CD4-positive, CD25-positive, alpha-beta regulatory T cell (primary cell): ENCODE data around the gene MCM5. TPM values are rescaled to one million over a fixed set of nuclear protein-coding genes. Genes with fewer than 3 reads are reported as not detected.
"Not testable (repeated sequence)": the region's sequence is repeated elsewhere in the genome, so short reads cannot be mapped to it uniquely, and the experiment has no call there.

Experiments used
- ATAC-seq, 2 donors: fragments of 150-1000 bp; cut with Tn5 transposase; one replicate each; pipeline ENCODE4 v1.10.0; 2021; ENCODE audit warnings: low read depth in 2 of 2, moderate number of reproducible peaks in 2 of 2, moderate library complexity in 1 of 2
- DNase-seq, 3 donors: peaks; one replicate each; pipeline versions ENCODE4 v3.0.0 to v3.0.0-alpha.2; 2012 to 2022; ENCODE audit warnings: mixed read lengths in 1 of 3
- H3K27ac ChIP-seq: one replicate; pipeline ENCODE4 v1.7.0; 2013; ENCODE audit warnings: mild to moderate bottlenecking, low read length; ENCODE audit not compliant: insufficient read depth, poor library complexity, severe bottlenecking
- H3K27me3 ChIP-seq: one replicate; pipeline ENCODE4 v1.7.0; 2013; ENCODE audit warnings: low read length; ENCODE audit not compliant: control insufficient read depth, insufficient read depth
- H3K36me3 ChIP-seq: one replicate; pipeline ENCODE4 v1.7.0; 2013; ENCODE audit warnings: mild to moderate bottlenecking, low read length, moderate library complexity; ENCODE audit not compliant: control insufficient read depth, insufficient read depth
- H3K4me1 ChIP-seq: 2 replicates; pipeline ENCODE4 v1.7.0; 2013; ENCODE audit warnings: mild to moderate bottlenecking, low read length; ENCODE audit not compliant: insufficient read depth, control insufficient read depth, poor library complexity, severe bottlenecking
- H3K4me3 ChIP-seq: one replicate; pipeline ENCODE4 v1.7.0; 2013; ENCODE audit warnings: low read depth, mild to moderate bottlenecking, low read length, moderate library complexity
- H3K9me3 ChIP-seq, 2 experiments: 1 replicate in 1 of 2; 2 replicates in 1 of 2; pipeline ENCODE4 v1.7.0; 2013; ENCODE audit warnings: low read length in 2 of 2, mild to moderate bottlenecking in 1 of 2, moderate library complexity in 1 of 2; ENCODE audit not compliant: control insufficient read depth in 2 of 2
- H3K27ac Mint-ChIP-seq, 3 donors: one replicate each; pipeline ENCODE4 v1.8.0; 2020 to 2022; ENCODE audit warnings: mild to moderate bottlenecking in 3 of 3, mixed read lengths in 3 of 3, moderate library complexity in 2 of 3
- H3K27me3 Mint-ChIP-seq: one replicate; pipeline ENCODE4 v1.8.0; 2022; ENCODE audit warnings: mild to moderate bottlenecking, mixed read lengths
- H3K36me3 Mint-ChIP-seq: one replicate; pipeline ENCODE4 v1.8.0; 2020; ENCODE audit warnings: mixed read lengths
- H3K4me1 Mint-ChIP-seq, 4 donors: one replicate each; pipeline ENCODE4 v1.8.0; 2020 to 2022; ENCODE audit warnings: mixed read lengths in 4 of 4, mild to moderate bottlenecking in 1 of 4
- H3K4me3 Mint-ChIP-seq, 4 donors: one replicate each; pipeline ENCODE4 v1.8.0; 2020 to 2022; ENCODE audit warnings: mild to moderate bottlenecking in 4 of 4, mixed read lengths in 4 of 4, moderate library complexity in 3 of 4
- H3K9me3 Mint-ChIP-seq, 7 donors: one replicate each; pipeline ENCODE4 v1.8.0; 2020 to 2022; ENCODE audit warnings: mixed read lengths in 7 of 7, mild to moderate bottlenecking in 3 of 7, moderate library complexity in 2 of 7
- polyA plus RNA-seq, 4 donors: library from polyadenylated mRNA; unstranded; fragments of 300-500 nt; fragmentation: Illumina TruSeq; gene quantifications; one replicate each; pipeline ENCODE4 v1.2.3, GENCODE V29; 2021
- total RNA-seq: library from RNA; stranded (reverse); gene quantifications from one replicate; pipeline ENCODE4 v1.2.3, GENCODE V29; 2022

The MCM5 gene
- total and polyA plus RNA-seq, 5 donors from 2014 or later = 40.6 to 59.7 (median 45.5) TPM

DNA sequence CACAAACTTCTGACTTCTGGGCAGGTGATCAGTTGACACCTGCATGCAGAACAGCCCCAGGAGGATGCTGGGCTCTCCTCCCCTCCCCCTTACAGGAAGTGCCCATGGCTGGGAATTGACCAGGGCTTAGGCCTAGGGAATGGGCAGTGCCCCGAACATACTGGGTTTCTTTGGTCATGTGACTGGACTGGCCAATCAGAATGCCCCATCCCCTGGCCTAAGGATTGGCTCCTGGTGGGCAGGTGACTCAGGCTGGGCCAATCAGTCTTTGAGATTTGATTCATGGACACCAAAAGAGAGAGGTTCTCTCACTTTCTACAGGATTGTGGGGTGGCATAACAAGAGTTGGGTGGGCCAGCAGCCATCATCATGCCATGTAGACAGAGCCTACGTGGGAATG lies 37.1 kb downstream of the MCM5 start:
- Mint-ChIP-seq H3K36me3 (peaks cover 35% of the 10 kb centered on the region), H3K27me3 (no peaks in the 10 kb centered on the region), H3K9me3 (peaks cover 0 to 7% (median 0%) of the 10 kb centered on the region in 7 donors), H3K27ac (no peak overlapping the region), H3K4me1 (peaks cover 0 to 3% (median 0%) of the 10 kb centered on the region in 4 donors), H3K4me3 (no peak overlapping the region)
- no peak overlapping the region for H3K4me3 ChIP-seq
- H3K9me3 ChIP-seq = peaks cover 2 to 12% of the 10 kb centered on the region in 2 experiments
- H3K27ac ChIP-seq = no peak overlapping the region
- ATAC-seq = no peak
- DNase-seq = no peak
- H3K4me1 ChIP-seq = no peaks in the 10 kb centered on the region
- H3K27me3 ChIP-seq = no peaks in the 10 kb centered on the region
- H3K36me3 ChIP-seq = peaks cover 18% of the 10 kb centered on the region

DNA sequence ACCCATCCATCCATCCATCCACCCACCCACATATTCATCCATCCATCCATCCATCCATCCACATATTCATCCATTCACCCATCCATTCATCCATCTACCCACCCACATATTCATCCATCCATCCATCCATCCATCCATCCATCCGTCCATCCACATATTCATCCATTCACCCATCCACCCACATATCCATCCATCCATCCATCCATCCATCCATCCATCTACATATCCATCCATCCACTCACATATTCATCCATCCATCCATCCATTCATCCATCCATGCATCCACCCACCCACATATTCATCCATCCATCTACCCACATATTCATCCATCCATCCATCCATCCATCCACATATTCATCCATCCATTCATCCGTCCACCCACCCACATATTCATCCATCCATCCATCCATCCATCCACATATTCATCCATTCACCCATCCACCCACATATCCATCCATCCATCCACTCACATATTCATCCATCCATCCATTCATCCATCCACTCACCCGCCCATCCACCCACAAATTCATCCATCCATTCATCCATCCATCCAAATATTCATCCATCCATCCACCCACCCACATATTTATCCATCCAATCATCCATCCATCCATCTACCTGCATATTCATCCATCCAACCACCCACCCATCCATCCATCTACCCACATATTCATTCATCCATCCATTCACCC lies 38.9 kb downstream of the MCM5 start:
- H3K9me3 ChIP-seq, H3K27ac Mint-ChIP-seq, H3K4me3 ChIP-seq, ATAC-seq, H3K27me3 Mint-ChIP-seq, H3K4me3 Mint-ChIP-seq, H3K27ac ChIP-seq, H3K4me1 ChIP-seq, H3K36me3 ChIP-seq, DNase-seq, H3K9me3 Mint-ChIP-seq, H3K4me1 Mint-ChIP-seq, H3K27me3 ChIP-seq: not testable (repeated sequence)
- peaks cover 32% of the 10 kb centered on the region for H3K36me3 Mint-ChIP-seq

DNA sequence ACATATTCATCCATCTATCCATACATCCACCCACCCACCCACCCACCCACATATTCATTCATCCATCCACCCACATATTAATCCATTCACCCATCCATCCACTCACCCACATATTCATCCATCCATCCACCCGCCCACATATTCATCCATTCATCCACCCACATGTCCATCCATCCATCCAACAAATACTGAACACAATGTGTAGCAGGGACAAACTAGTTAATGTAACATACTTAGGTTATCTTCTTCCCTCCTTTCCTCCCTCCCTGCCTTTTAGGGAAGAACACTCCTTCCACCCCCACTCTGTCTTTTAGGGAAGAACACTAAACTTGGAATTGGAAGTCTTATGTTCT lies 39.4 kb downstream of the MCM5 start:
- no peak overlapping the region for H3K27ac Mint-ChIP-seq
- H3K27me3 Mint-ChIP-seq = no peaks in the 10 kb centered on the region
- no peak for ATAC-seq
- Histone ChIP-seq H3K27ac (no peak overlapping the region), H3K4me3 (no peak overlapping the region), H3K27me3 (no peaks in the 10 kb centered on the region), H3K9me3 (no peaks in the 10 kb centered on the region), H3K4me1 (no peaks in the 10 kb centered on the region), H3K36me3 (peaks cover 3% of the 10 kb centered on the region)
- H3K9me3 Mint-ChIP-seq = peaks cover 0 to 6% (median 0%) of the 10 kb centered on the region in 7 donors
- peaks cover 0 to 10% (median 2%) of the 10 kb centered on the region in 4 donors for H3K4me1 Mint-ChIP-seq
- no peak overlapping the region for H3K4me3 Mint-ChIP-seq
- DNase-seq = no peak
- peaks cover 27% of the 10 kb centered on the region for H3K36me3 Mint-ChIP-seq

DNA sequence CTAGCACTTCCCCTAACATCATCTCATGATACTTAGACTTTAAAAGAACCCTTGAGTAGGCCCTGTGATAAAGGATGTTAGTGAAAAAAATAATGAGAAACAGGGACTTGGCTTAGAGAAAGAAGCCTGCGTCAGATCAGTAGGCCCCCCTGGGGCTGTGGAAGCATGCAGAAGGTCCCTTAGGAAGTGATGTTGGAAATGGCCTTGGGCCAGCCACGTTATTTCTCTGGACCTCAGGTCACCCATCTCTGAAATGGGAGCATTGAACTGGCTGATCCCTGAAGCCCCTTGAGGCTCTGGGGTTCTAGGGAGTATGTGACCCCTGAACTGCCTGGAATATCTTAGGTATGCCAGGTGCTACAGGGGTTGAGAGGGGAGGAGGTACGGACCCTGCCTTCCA lies 40.2 kb downstream of the MCM5 start:
- no peak for DNase-seq
- no peak overlapping the region for H3K4me3 ChIP-seq
- H3K9me3 ChIP-seq = no peaks in the 10 kb centered on the region
- no peaks in the 10 kb centered on the region for H3K27me3 Mint-ChIP-seq
- no peak overlapping the region for H3K27ac Mint-ChIP-seq
- no peaks in the 10 kb centered on the region for H3K27me3 ChIP-seq
- H3K9me3 Mint-ChIP-seq = peaks cover 0 to 6% (median 0%) of the 10 kb centered on the region in 7 donors
- no peaks in the 10 kb centered on the region for H3K4me1 ChIP-seq
- ATAC-seq = no peak
- peaks cover 23% of the 10 kb centered on the region for H3K36me3 Mint-ChIP-seq
- no peak overlapping the region for H3K4me3 Mint-ChIP-seq
- H3K36me3 ChIP-seq = peaks cover 2% of the 10 kb centered on the region
- H3K27ac ChIP-seq = no peak overlapping the region
- H3K4me1 Mint-ChIP-seq = peaks cover 0 to 7% (median 2%) of the 10 kb centered on the region in 4 donors

DNA sequence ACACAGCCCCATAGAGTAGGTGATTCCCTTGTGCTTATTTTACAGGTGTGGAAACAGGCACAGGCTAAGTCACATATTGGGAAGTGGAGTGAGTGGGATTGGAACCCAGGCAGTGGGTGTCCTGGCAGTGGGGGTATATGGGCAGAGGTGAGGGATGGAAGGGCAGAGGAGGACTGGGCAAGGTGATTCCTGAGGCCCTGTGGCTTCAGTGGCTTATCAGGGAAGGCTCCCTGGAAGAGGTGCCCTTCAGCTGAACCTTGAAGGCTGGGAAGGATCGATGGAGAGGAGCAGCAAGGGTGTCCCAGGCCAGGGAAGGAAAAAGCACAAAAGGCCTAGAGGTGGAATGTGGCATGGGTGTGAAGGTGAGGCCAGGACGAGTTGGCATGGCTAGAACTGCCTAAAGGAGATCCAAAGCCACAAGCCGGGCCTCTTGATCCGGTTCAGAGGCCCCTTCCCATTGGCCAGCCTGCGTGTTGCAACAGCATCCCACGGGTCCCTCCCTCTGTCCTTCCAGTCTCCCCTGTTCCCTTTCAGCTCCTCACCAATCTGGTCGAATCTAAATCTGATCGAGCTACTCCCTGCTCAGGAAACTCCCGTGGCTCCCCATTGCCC lies 41.7 kb downstream of the MCM5 start:
- H3K27ac Mint-ChIP-seq = peak overlapping the region in 1 of 3 donors; percentile 38
- no peak overlapping the region for H3K27ac ChIP-seq

DNA sequence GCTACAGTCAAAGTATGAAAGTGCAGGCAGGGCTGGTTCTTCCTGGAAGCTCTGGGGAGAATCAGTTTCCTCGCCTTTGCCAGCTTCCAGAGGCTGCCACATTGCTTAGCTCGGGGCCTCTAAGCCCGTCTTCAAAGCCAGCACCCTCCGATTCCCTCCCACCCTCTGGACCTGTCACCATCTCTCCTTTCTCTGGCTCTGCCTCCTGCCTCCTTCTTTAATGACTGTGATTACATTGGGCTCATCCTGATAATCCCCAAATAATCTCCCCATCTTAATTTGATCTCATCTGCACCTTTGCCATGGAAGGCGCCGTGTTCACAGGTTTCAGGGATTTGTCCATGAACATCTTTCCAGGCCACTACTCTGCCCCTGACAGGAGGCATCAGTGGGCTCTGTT lies 42.5 kb downstream of the MCM5 start:
- Mint-ChIP-seq H3K9me3 (peaks cover 0 to 6% (median 0%) of the 10 kb centered on the region in 7 donors), H3K27ac (no peak overlapping the region), H3K4me3 (no peak overlapping the region), H3K36me3 (peaks cover 26% of the 10 kb centered on the region), H3K4me1 (peaks cover 0 to 13% (median 2%) of the 10 kb centered on the region in 4 donors), H3K27me3 (no peaks in the 10 kb centered on the region)
- H3K4me1 ChIP-seq = no peaks in the 10 kb centered on the region
- H3K9me3 ChIP-seq = no peaks in the 10 kb centered on the region
- H3K4me3 ChIP-seq = no peak overlapping the region
- DNase-seq (no peak), ATAC-seq (no peak)
- H3K27me3 ChIP-seq = no peaks in the 10 kb centered on the region
- H3K27ac ChIP-seq = no peak overlapping the region
- H3K36me3 ChIP-seq = no peaks in the 10 kb centered on the region

More for the DNA sequence above, 41.7 kb downstream of the MCM5 start:
- no peaks in the 10 kb centered on the region for H3K9me3 ChIP-seq
- DNase-seq (no peak), ATAC-seq (no peak)
- H3K27me3 Mint-ChIP-seq = no peaks in the 10 kb centered on the region
- H3K36me3 ChIP-seq = peaks cover 2% of the 10 kb centered on the region
- no peaks in the 10 kb centered on the region for H3K4me1 ChIP-seq
- H3K4me1 Mint-ChIP-seq = peaks cover 0 to 10% (median 2%) of the 10 kb centered on the region in 4 donors
- H3K4me3 ChIP-seq = no peak overlapping the region
- H3K36me3 Mint-ChIP-seq = peaks cover 29% of the 10 kb centered on the region
- peaks cover 0 to 6% (median 0%) of the 10 kb centered on the region in 7 donors for H3K9me3 Mint-ChIP-seq
- H3K27me3 ChIP-seq = no peaks in the 10 kb centered on the region
- no peak overlapping the region for H3K4me3 Mint-ChIP-seq

DNA sequence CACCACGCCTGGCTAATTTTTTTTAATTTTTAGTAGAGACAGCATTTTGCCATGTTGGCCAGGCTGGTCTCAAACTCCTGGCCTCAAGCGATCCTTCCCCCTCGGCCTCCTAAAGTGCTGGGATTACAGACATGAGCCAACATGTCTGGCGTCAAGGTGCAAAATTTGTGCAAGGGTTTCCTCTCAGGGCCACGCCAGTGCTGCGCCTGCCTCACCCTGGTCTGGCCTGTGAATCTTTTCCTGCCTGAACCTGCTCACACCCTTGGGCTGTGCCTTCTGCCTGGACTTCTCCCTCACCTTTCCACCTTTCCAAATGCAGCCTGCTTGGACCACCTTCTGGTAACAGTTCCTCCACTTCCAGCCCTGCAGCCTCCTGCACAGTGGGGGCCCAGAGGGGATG lies 43.4 kb downstream of the MCM5 start:
- Mint-ChIP-seq H3K4me1 (peaks cover 0 to 21% (median 6%) of the 10 kb centered on the region in 4 donors), H3K4me3 (no peak overlapping the region), H3K9me3 (peaks cover 0 to 6% (median 0%) of the 10 kb centered on the region in 7 donors)

More for the DNA sequence above, 43.4 kb downstream of the MCM5 start:
- Histone ChIP-seq H3K27ac (no peak overlapping the region), H3K4me3 (no peak overlapping the region), H3K27me3 (no peaks in the 10 kb centered on the region), H3K4me1 (no peaks in the 10 kb centered on the region), H3K9me3 (no peaks in the 10 kb centered on the region), H3K36me3 (no peaks in the 10 kb centered on the region)
- ATAC-seq (no peak), DNase-seq (no peak)
- H3K36me3 Mint-ChIP-seq = peaks cover 24% of the 10 kb centered on the region
- H3K27me3 Mint-ChIP-seq = no peaks in the 10 kb centered on the region
- H3K27ac Mint-ChIP-seq = no peak overlapping the region
